ENCODE measurements around the gene PLAC8L1.

GRCh38 chr5:146066968-146067367, 38.4 kb downstream of the PLAC8L1 start:
- TF ChIP-seq, protein P1, sequence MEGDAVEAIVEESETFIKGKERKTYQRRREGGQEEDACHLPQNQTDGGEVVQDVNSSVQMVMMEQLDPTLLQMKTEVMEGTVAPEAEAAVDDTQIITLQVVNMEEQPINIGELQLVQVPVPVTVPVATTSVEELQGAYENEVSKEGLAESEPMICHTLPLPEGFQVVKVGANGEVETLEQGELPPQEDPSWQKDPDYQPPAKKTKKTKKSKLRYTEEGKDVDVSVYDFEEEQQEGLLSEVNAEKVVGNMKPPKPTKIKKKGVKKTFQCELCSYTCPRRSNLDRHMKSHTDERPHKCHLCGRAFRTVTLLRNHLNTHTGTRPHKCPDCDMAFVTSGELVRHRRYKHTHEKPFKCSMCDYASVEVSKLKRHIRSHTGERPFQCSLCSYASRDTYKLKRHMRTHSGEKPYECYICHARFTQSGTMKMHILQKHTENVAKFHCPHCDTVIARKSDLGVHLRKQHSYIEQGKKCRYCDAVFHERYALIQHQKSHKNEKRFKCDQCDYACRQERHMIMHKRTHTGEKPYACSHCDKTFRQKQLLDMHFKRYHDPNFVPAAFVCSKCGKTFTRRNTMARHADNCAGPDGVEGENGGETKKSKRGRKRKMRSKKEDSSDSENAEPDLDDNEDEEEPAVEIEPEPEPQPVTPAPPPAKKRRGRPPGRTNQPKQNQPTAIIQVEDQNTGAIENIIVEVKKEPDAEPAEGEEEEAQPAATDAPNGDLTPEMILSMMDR (IDR thresholded peaks at IDR 0.05): no peak
- TF ChIP-seq POLR2A (IDR thresholded peaks at IDR 0.05): no peak
